B cell (primary cell): Measurements from ENCODE around the gene QSOX1. TPM values are rescaled to one million over a fixed set of nuclear protein-coding genes. Genes with fewer than 3 reads are reported as not detected.

ENCODE experiments used
- ATAC-seq: fragments of 200-7000 bp; cut with Tn5 transposase; one replicate; pipeline ENCODE4 v1.10.0; 2021; ENCODE audit warnings: low read depth, mild to moderate bottlenecking, moderate number of reproducible peaks, moderate library complexity
- CTCF ChIA-PET: fragments of 350-600 bp; sonication (Branson Sonifier 250); formaldehyde crosslinking; loops from one replicate; lab custom pipeline; 2021; ENCODE audit warnings: antibody characterized with exemption, inconsistent platforms; lab: Charles Lee
- POLR2A ChIA-PET: fragments of 350-600 bp; sonication (Branson Sonifier 250); formaldehyde crosslinking; loops from one replicate; lab custom pipeline; 2021; ENCODE audit warnings: antibody characterized with exemption; lab: Charles Lee
- DNase-seq: peaks from one replicate; pipeline ENCODE4 v3.0.0; 2013
- H2AFZ ChIP-seq: 2 replicates; pipeline ENCODE4 v1.6.1; 2012; ENCODE audit warnings: mild to moderate bottlenecking, low read depth, low read length; ENCODE audit not compliant: insufficient read depth, poor library complexity, severe bottlenecking
- H3K27ac ChIP-seq, 2 donors: 1 replicate in 1 of 2; 2 replicates in 1 of 2; pipeline ENCODE4 v1.5.1; 2012 to 2013; ENCODE audit warnings: low read length in 2 of 2, mild to moderate bottlenecking in 2 of 2, moderate library complexity in 1 of 2
- H3K27me3 ChIP-seq, 4 experiments: fragments of 200-600 bp in 1 of 4; sonication (generic) in 1 of 4; replicated peaks in 1 of 4; 1 replicate in 2 of 4; 2 replicates in 2 of 4; pipeline versions ENCODE4 v1.6.1 to v1.7.0; 2013 to 2016; ENCODE audit warnings: low read length in 3 of 4, mild to moderate bottlenecking in 2 of 4, mixed read lengths in 1 of 4, moderate library complexity in 1 of 4; ENCODE audit not compliant: insufficient read depth in 4 of 4, control insufficient read depth in 3 of 4; ENCODE audit errors: control extremely low read depth in 1 of 4
- H3K36me3 ChIP-seq, 2 experiments: replicated peaks in 1 of 2; 1 replicate in 1 of 2; 2 replicates in 1 of 2; pipeline versions ENCODE4 v1.6.1 to v1.7.1; 2013; ENCODE audit warnings: low read length in 1 of 2; ENCODE audit not compliant: insufficient read depth in 2 of 2, control insufficient read depth in 1 of 2; ENCODE audit errors: control extremely low read depth in 1 of 2, extremely low read depth in 1 of 2
- H3K4me1 ChIP-seq, 2 donors: fragments of 200-600 bp in 1 of 2; sonication (generic) in 1 of 2; 1 replicate in 1 of 2; 2 replicates in 1 of 2; pipeline versions ENCODE4 v1.5.1 to v1.6.1; 2013 to 2017; ENCODE audit warnings: low read length in 2 of 2; ENCODE audit not compliant: control insufficient read depth in 2 of 2, insufficient read depth in 2 of 2
- H3K4me2 ChIP-seq: replicated peaks from 2 replicates; pipeline ENCODE3; 2012; ENCODE audit warnings: mild to moderate bottlenecking, low read depth, low read length; ENCODE audit not compliant: poor library complexity, severe bottlenecking
- H3K4me3 ChIP-seq, 5 experiments: fragments of 200-600 bp in 1 of 5; sonication (generic) in 1 of 5; 1 replicate in 3 of 5; 2 replicates in 2 of 5; pipeline versions ENCODE4 v1.5.1 to v1.7.0; 2011 to 2016; ENCODE audit warnings: low read length in 4 of 5, mild to moderate bottlenecking in 4 of 5, low read depth in 2 of 5, control low read depth in 1 of 5, moderate library complexity in 1 of 5; ENCODE audit not compliant: insufficient read depth in 1 of 5; ENCODE audit errors: control extremely low read depth in 1 of 5, extremely low read depth in 1 of 5
- H3K79me2 ChIP-seq: fragments of 200-600 bp; sonication (generic); one replicate; pipeline ENCODE4 v1.6.0; 2016; ENCODE audit warnings: low read length; ENCODE audit not compliant: control insufficient read depth, insufficient read depth
- H3K9ac ChIP-seq: fragments of 200-600 bp; sonication (generic); 2 replicates; pipeline ENCODE4 v1.6.1; 2017; ENCODE audit warnings: mild to moderate bottlenecking, low read length, moderate library complexity
- H3K9me3 ChIP-seq, 3 donors: one replicate each; pipeline versions ENCODE4 v1.6.1 to v1.7.1; 2013; ENCODE audit warnings: low read length in 2 of 3; ENCODE audit not compliant: control insufficient read depth in 2 of 3, insufficient read depth in 1 of 3; ENCODE audit errors: control extremely low read depth in 1 of 3
- H4K20me1 ChIP-seq: 2 replicates; pipeline ENCODE4 v1.6.0; 2012; ENCODE audit warnings: mild to moderate bottlenecking, low read length; ENCODE audit not compliant: insufficient read depth, control insufficient read depth, poor library complexity, severe bottlenecking
- H3K27ac Mint-ChIP-seq: one replicate; pipeline ENCODE4 v1.8.0; 2021; ENCODE audit warnings: mixed read lengths
- H3K27me3 Mint-ChIP-seq: one replicate; pipeline ENCODE4 v1.8.0; 2021; ENCODE audit warnings: mixed read lengths
- H3K4me1 Mint-ChIP-seq: one replicate; pipeline ENCODE4 v1.8.0; 2021; ENCODE audit warnings: mixed read lengths
- H3K4me3 Mint-ChIP-seq: one replicate; pipeline ENCODE4 v1.8.0; 2021; ENCODE audit warnings: mixed read lengths
- H3K9me3 Mint-ChIP-seq: one replicate; pipeline ENCODE4 v1.8.0; 2022; ENCODE audit warnings: mixed read lengths; ENCODE audit not compliant: insufficient read depth
- CTCF ChIP-seq: fragments of 200-600 bp; IDR thresholded peaks from one replicate; pipeline ENCODE4 v1.8.0; 2022; ENCODE audit warnings: antibody characterized with exemption, mild to moderate bottlenecking
- EZH2 ChIP-seq: IDR thresholded peaks from 2 replicates; pipeline ENCODE4 v1.6.1; 2012; ENCODE audit warnings: borderline replicate concordance, low read depth, mild to moderate bottlenecking, moderate library complexity, low read length; ENCODE audit not compliant: insufficient read depth, poor library complexity, severe bottlenecking
- WGBS: methylation state at CpG from one replicate; pipeline ENCODE4 v1.1.5; 2013; ENCODE audit warnings: missing lambda C conversion rate; ENCODE audit not compliant: insufficient coverage; 5-methylcytosine and 5-hydroxymethylcytosine counted together
- intact Hi-C: fragments of 100-400 bp; cut with micrococcal nuclease; formaldehyde crosslinking; loops from one replicate; pipeline ENCODE4 v1.10.0; 2022
- polyA plus RNA-seq: library from polyadenylated mRNA; depleted of rRNA; stranded (reverse); fragments of >200 nt; gene quantifications from 2 replicates; pipeline ENCODE4 v1.2.3, GENCODE V29; 2012
- total RNA-seq, 2 donors: library from RNA; stranded (reverse); fragments of 120-200 nt in 1 of 2; gene quantifications; 1 replicate in 1 of 2; 2 replicates in 1 of 2; pipeline versions ENCODE4 v1.2.3 to v1.2.4, GENCODE V29; 2013 to 2022

QSOX1 gene
- total and polyA plus RNA-seq, 2 donors (not counting 1 experiment from before 2014, with no cell fraction given), result 11.4 to 20.6 TPM

- ATAC-seq, result no peak
These were observed 22.3 kb downstream of the QSOX1 start for GRCh38 chr1:180176965-180177364.

GRCh38 chr1:180177931-180178330, 23.3 kb downstream of the QSOX1 start:
- ATAC-seq (no peak), DNase-seq (no peak)
- H4K20me1 ChIP-seq, result no peaks in the 10 kb centered on the region
- H3K4me1 ChIP-seq, result no peaks in the 10 kb centered on the region
- H3K4me2 ChIP-seq, result no peak overlapping the region
- POLR2A ChIA-PET, result no interaction called here
- TF ChIP-seq CTCF (no peak), EZH2 (no peak)
- no peak overlapping the region for H3K4me3 ChIP-seq
- no peaks in the 10 kb centered on the region for H3K79me2 ChIP-seq
- H3K36me3 ChIP-seq, result peaks cover 0 to 4% of the 10 kb centered on the region in 2 experiments
- Mint-ChIP-seq H3K4me1 (no peaks in the 10 kb centered on the region), H3K4me3 (no peak overlapping the region), H3K27me3 (no peaks in the 10 kb centered on the region), H3K27ac (no peak overlapping the region), H3K9me3 (no peaks in the 10 kb centered on the region)
- CTCF ChIA-PET, result interaction anchor here (0.5 to 8.2 kb wide), 15 partner anchors 11 to 472 kb away, joined by 3 to 106 read pairs (median 9); no protein-coding TSS in a partner anchor
- no peaks in the 10 kb centered on the region for H3K27me3 ChIP-seq
- H2AFZ ChIP-seq, result no peak overlapping the region
- intact Hi-C loops, result loop anchor here (2.0 to 5.0 kb wide), 2 partner anchors 363 to 1866 kb away; no protein-coding TSS in a partner anchor
- no peak overlapping the region for H3K9ac ChIP-seq
- H3K9me3 ChIP-seq, result no peaks in the 10 kb centered on the region
- no peak overlapping the region for H3K27ac ChIP-seq
- WGBS, result no CpG with 5 or more reads among the region's 4 CpGs

More at GRCh38 chr1:180176965-180177364, 22.3 kb downstream of the QSOX1 start:
- no peak for DNase-seq
- no peaks in the 10 kb centered on the region for H3K27me3 ChIP-seq
- H4K20me1 ChIP-seq, result no peaks in the 10 kb centered on the region
- H3K4me3 Mint-ChIP-seq, result no peak overlapping the region
- H3K9ac ChIP-seq, result no peak overlapping the region
- H3K36me3 ChIP-seq, result no peaks in the 10 kb centered on the region
- H3K4me3 ChIP-seq, result no peak overlapping the region
- H3K79me2 ChIP-seq, result no peaks in the 10 kb centered on the region
- intact Hi-C loops, result loop anchor here (5.0 kb wide), 1 partner anchor 1865 kb away; no protein-coding TSS in a partner anchor
- POLR2A ChIA-PET, result no interaction called here
- H2AFZ ChIP-seq, result no peak overlapping the region
- no peaks in the 10 kb centered on the region for H3K9me3 Mint-ChIP-seq
- TF ChIP-seq CTCF, result no peak
- no peak for TF ChIP-seq EZH2
- H3K27me3 Mint-ChIP-seq, result no peaks in the 10 kb centered on the region
- 100% methylated on average over 2 of the region's 4 CpGs for WGBS
- H3K4me2 ChIP-seq, result no peak overlapping the region
- no peak overlapping the region for H3K27ac ChIP-seq
- no peaks in the 10 kb centered on the region for H3K4me1 ChIP-seq
- no peak overlapping the region for H3K27ac Mint-ChIP-seq
- H3K4me1 Mint-ChIP-seq, result no peaks in the 10 kb centered on the region
- H3K9me3 ChIP-seq, result no peaks in the 10 kb centered on the region
- CTCF ChIA-PET, result interaction anchor here (0.6 to 8.2 kb wide), 7 partner anchors 10 to 471 kb away, joined by 3 to 106 read pairs (median 34); no protein-coding TSS in a partner anchor
